HEK293 (cell line): ENCODE results near the gene HOXD11.

Experiments used
- CTCF ChIA-PET: fragments of 350-600 bp; formaldehyde crosslinking; extraction: SDS; loops from one replicate; lab custom pipeline; 2021; ENCODE audit warnings: antibody characterized with exemption; lab: Yijun Ruan, JAX
- POLR2A ChIA-PET: fragments of 300-600 bp; formaldehyde crosslinking; extraction: SDS; loops from one replicate; lab custom pipeline; 2020; ENCODE audit warnings: antibody characterized with exemption, inconsistent platforms; lab: Yijun Ruan, JAX
- H3K27ac ChIP-seq: fragments of 200-500 bp; sonication (Bioruptor generic); 2 replicates; pipeline ENCODE4 v1.5.1; 2014; ENCODE audit warnings: low read depth, low read length, control low read depth, inconsistent platforms; ENCODE audit errors: extremely low read depth
- H3K36me3 ChIP-seq, 2 experiments: fragments of 200-500 bp in 1 of 2; sonication (Bioruptor generic) in 1 of 2; 1 replicate in 1 of 2; 2 replicates in 1 of 2; pipeline ENCODE4 v1.5.1; 2014 to 2017; ENCODE audit warnings: inconsistent platforms in 2 of 2, low read length in 2 of 2; ENCODE audit not compliant: control insufficient read depth in 2 of 2, insufficient read depth in 1 of 2
- H3K4me1 ChIP-seq: fragments of 200-500 bp; sonication (Bioruptor generic); 2 replicates; pipeline ENCODE4 v1.5.1; 2014; ENCODE audit warnings: mild to moderate bottlenecking, low read length, inconsistent platforms; ENCODE audit not compliant: control insufficient read depth, insufficient read depth
- H3K4me3 ChIP-seq: 2 replicates; pipeline ENCODE4 v1.5.1; 2011; ENCODE audit warnings: low read depth, mild to moderate bottlenecking, control low read depth, low read length, moderate library complexity
- H3K9me3 ChIP-seq: fragments of 200-500 bp; sonication (Bioruptor generic); 2 replicates; pipeline ENCODE4 v1.5.1; 2014; ENCODE audit warnings: low read depth, low read length, inconsistent platforms; ENCODE audit not compliant: control insufficient read depth, insufficient read depth
- GLIS1 ChIP-seq: fragments of 450-650 bp; formaldehyde crosslinking; IDR thresholded peaks from 2 replicates; pipeline ENCODE4 v1.5.1; 2016; ENCODE audit warnings: missing biosample characterization, missing genetic modification characterization
- GLIS2 ChIP-seq: fragments of 450-650 bp; formaldehyde crosslinking; IDR thresholded peaks from 2 replicates; pipeline ENCODE4 v1.5.1; 2016; ENCODE audit warnings: missing biosample characterization, missing genetic modification characterization
- IKZF3 ChIP-seq: fragments of 450-650 bp; IDR thresholded peaks from 2 replicates; pipeline ENCODE4 v1.5.0; 2018; ENCODE audit warnings: missing biosample characterization, mild to moderate bottlenecking, missing genetic modification characterization, moderate library complexity
- MEIS1 ChIP-seq: sonication (generic); formaldehyde crosslinking; IDR thresholded peaks from 2 replicates; pipeline ENCODE4 v1.8.1; 2022; ENCODE audit warnings: missing genetic modification reagents, mild to moderate bottlenecking, borderline replicate concordance
- PRDM1 ChIP-seq: fragments of 450-650 bp; formaldehyde crosslinking; IDR thresholded peaks from 2 replicates; pipeline ENCODE4; 2016; ENCODE audit warnings: missing biosample characterization, missing genetic modification characterization
- REPIN1 ChIP-seq: fragments of 450-650 bp; formaldehyde crosslinking; IDR thresholded peaks from 2 replicates; pipeline ENCODE4 v1.5.1; 2017; ENCODE audit warnings: missing biosample characterization, missing genetic modification characterization, low read depth
- ZBTB17 ChIP-seq: fragments of 450-650 bp; formaldehyde crosslinking; IDR thresholded peaks from 2 replicates; pipeline ENCODE4 v1.5.1; 2016; ENCODE audit warnings: missing biosample characterization, missing genetic modification characterization
- ZFP37 ChIP-seq: fragments of 450-650 bp; formaldehyde crosslinking; IDR thresholded peaks from 2 replicates; pipeline ENCODE4 v1.5.1; 2016; ENCODE audit warnings: missing biosample characterization, missing genetic modification characterization
- ZNF114 ChIP-seq: fragments of 450-650 bp; formaldehyde crosslinking; IDR thresholded peaks from 2 replicates; pipeline ENCODE4 v1.5.0; 2017; ENCODE audit warnings: missing biosample characterization, missing genetic modification characterization
- ZNF202 ChIP-seq: fragments of 450-650 bp; formaldehyde crosslinking; IDR thresholded peaks from 2 replicates; pipeline ENCODE4 v1.5.1; 2016; ENCODE audit warnings: missing biosample characterization, missing genetic modification characterization, borderline replicate concordance
- ZNF292 ChIP-seq: fragments of 450-650 bp; formaldehyde crosslinking; IDR thresholded peaks from 2 replicates; pipeline ENCODE4 v1.5.1; 2016; ENCODE audit warnings: low read depth, missing biosample characterization, missing genetic modification characterization, borderline replicate concordance
- ZNF335 ChIP-seq: fragments of 450-650 bp; formaldehyde crosslinking; conservative IDR thresholded peaks from 2 replicates; pipeline ENCODE4 v1.5.1; 2016; ENCODE audit warnings: missing biosample characterization, missing genetic modification characterization
- ZNF350 ChIP-seq: fragments of 450-650 bp; formaldehyde crosslinking; IDR thresholded peaks from 2 replicates; pipeline ENCODE4 v1.5.0; 2017; ENCODE audit warnings: missing biosample characterization, mild to moderate bottlenecking, missing genetic modification characterization
- ZNF37A ChIP-seq: fragments of 450-650 bp; IDR thresholded peaks from 2 replicates; pipeline ENCODE4 v1.5.1; 2018; ENCODE audit warnings: missing biosample characterization, missing genetic modification characterization
- ZNF549 ChIP-seq: fragments of 450-650 bp; IDR thresholded peaks from 2 replicates; pipeline ENCODE4 v1.5.1; 2018; ENCODE audit warnings: missing biosample characterization, missing genetic modification characterization, mild to moderate bottlenecking, inconsistent platforms, moderate library complexity
- ZNF558 ChIP-seq: fragments of 450-650 bp; formaldehyde crosslinking; IDR thresholded peaks from 2 replicates; pipeline ENCODE4 v1.5.1; 2016; ENCODE audit warnings: missing biosample characterization, missing genetic modification characterization
- ZNF600 ChIP-seq: fragments of 450-650 bp; formaldehyde crosslinking; IDR thresholded peaks from 2 replicates; pipeline ENCODE4 v1.5.1; 2016; ENCODE audit warnings: missing biosample characterization, missing genetic modification characterization
- ZNF623 ChIP-seq: fragments of 450-650 bp; formaldehyde crosslinking; IDR thresholded peaks from 2 replicates; pipeline ENCODE4 v1.5.1; 2016; ENCODE audit warnings: missing biosample characterization, missing genetic modification characterization
- ZNF837 ChIP-seq: fragments of 450-650 bp; formaldehyde crosslinking; IDR thresholded peaks from 2 replicates; pipeline ENCODE4 v1.5.1; 2016; ENCODE audit warnings: missing biosample characterization, missing genetic modification characterization
- ZSCAN30 ChIP-seq: fragments of 450-650 bp; IDR thresholded peaks from 2 replicates; pipeline ENCODE4 v1.5.1; 2018; ENCODE audit warnings: missing biosample characterization, mild to moderate bottlenecking, missing genetic modification characterization, moderate library complexity
- TF ChIP-seq, protein P1 (sequence below): fragments of 450-650 bp; formaldehyde crosslinking; IDR thresholded peaks from 2 replicates; pipeline ENCODE4 v1.5.1; 2017; ENCODE audit warnings: missing biosample characterization, missing genetic modification characterization
- TF ChIP-seq, protein P2 (sequence below): fragments of 450-650 bp; formaldehyde crosslinking; IDR thresholded peaks from 2 replicates; pipeline ENCODE4 v1.5.1; 2016; ENCODE audit warnings: missing biosample characterization, missing genetic modification characterization
- TF ChIP-seq, protein P3 (sequence below): fragments of 450-650 bp; formaldehyde crosslinking; IDR thresholded peaks from 2 replicates; pipeline ENCODE4 v1.5.1; 2016; ENCODE audit warnings: missing biosample characterization, missing genetic modification characterization

The HOXD11 gene

DNA sequence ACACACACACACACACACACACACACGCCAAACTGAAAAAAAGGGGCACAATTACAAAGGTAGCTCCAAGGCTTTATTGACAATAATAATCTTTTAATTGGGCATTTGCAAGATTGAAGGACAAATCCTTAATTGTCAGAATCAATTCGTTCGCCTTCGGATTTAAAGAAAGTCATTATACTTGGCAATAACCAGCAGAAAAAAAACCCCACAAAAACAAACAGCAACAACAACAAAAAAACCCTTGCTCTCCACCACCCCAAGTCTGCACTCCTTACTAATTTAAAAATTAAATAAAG lies 20.6 kb downstream of the HOXD11 start:
- no peak overlapping the region for H3K4me3 ChIP-seq
- no peaks in the 10 kb centered on the region for H3K9me3 ChIP-seq
- peaks cover 5% of the 10 kb centered on the region; the same call in 1 of the 2 replicates for H3K4me1 ChIP-seq
- TF ChIP-seq, protein P1, sequence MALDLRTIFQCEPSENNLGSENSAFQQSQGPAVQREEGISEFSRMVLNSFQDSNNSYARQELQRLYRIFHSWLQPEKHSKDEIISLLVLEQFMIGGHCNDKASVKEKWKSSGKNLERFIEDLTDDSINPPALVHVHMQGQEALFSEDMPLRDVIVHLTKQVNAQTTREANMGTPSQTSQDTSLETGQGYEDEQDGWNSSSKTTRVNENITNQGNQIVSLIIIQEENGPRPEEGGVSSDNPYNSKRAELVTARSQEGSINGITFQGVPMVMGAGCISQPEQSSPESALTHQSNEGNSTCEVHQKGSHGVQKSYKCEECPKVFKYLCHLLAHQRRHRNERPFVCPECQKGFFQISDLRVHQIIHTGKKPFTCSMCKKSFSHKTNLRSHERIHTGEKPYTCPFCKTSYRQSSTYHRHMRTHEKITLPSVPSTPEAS (tag by site-specific recombination) = peak; percentile 62; the same call in 1 of the 2 replicates
- TF ChIP-seq ZNF837 (tag by site-specific recombination) = no peak
- TF ChIP-seq, all 188 proteins: peak for 1
- CTCF ChIA-PET = interaction anchor here (0.5 to 3.5 kb wide), 34 partner anchors 9 to 1596 kb away, joined by 3 to 51 read pairs (median 5); partner anchors contain the start of gene HOXD11
- H3K27ac ChIP-seq = no peak overlapping the region
- H3K36me3 ChIP-seq = peaks cover 0 to 24% of the 10 kb centered on the region in 2 experiments; a peak in 1 of 3 replicates
- POLR2A ChIA-PET = no interaction called here

DNA sequence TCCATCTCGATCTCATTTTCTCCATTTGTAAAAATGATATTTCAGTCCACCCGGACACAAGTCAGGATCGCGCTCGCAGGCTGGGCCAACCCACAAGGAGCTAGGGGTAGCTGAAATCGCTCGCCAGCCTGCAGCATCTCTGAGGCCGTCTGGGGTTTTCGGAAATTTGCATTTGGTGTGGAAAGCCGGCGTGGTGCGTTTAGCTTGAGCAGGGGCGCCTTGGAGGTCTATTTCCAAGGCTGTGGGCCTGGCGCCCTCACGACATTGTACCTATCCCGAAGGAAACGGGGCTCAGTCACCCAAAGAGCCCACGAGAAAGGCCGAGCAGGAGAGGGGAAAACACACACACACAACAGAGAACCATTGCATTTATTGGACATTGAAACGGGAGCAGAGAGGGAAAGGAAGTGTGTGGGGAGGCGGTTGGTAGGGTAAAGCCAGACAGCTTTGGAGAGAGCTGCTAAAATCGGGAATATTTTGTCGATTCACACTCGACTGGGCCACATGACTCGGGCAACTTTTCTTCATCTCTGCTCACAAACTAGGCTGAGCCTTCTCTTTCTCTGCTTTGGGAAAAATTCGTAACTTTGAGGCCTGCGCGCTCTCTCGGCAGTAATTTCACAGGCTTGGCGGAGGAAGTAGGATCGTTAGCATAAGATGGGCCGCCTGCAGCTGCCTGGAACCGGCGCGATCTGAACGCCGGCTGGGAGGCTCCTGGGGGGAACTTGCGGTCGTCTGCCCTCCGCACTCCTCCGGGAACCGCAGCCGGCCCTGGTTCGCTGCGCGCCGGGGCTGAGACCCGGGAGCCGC lies 21.3 kb downstream of the HOXD11 start:
- peaks cover 5% of the 10 kb centered on the region; the same call in 1 of the 2 replicates for H3K4me1 ChIP-seq
- CTCF ChIA-PET = interaction anchor here (0.5 to 3.5 kb wide), 17 partner anchors 8 to 686 kb away, joined by 3 to 51 read pairs (median 8); no protein-coding TSS in a partner anchor
- TF ChIP-seq REPIN1 (tag by site-specific recombination) = no peak
- TF ChIP-seq PRDM1 (tag by site-specific recombination) = peak; percentile 50; the same call in 1 of the 2 replicates
- TF ChIP-seq IKZF3 (tag by site-specific recombination) = 0 out of 2 replicates have a peak, but pooled peaks have one; percentile 6
- peak; percentile 21; the same call in 1 of the 2 replicates for TF ChIP-seq GLIS2 (tag by site-specific recombination)
- peak; percentile 38; the same call in 1 of the 2 replicates for TF ChIP-seq ZNF600
- TF ChIP-seq ZNF549 (tag by site-specific recombination) = no peak
- TF ChIP-seq ZSCAN30 = 0 out of 2 replicates have a peak, but pooled peaks have one; percentile 26
- TF ChIP-seq MEIS1 = no peak
- TF ChIP-seq ZNF37A (tag by site-specific recombination) = no peak
- peak; percentile 68; the same call in 1 of the 2 replicates for TF ChIP-seq GLIS1
- TF ChIP-seq ZNF558 (tag by site-specific recombination) = no peak
- no peak for TF ChIP-seq ZNF292 (tag by site-specific recombination)
- no peak for TF ChIP-seq ZNF114 (tag by site-specific recombination)
- TF ChIP-seq ZBTB17 (tag by site-specific recombination) = peak; percentile 31; the same call in 1 of the 2 replicates
- H3K4me3 ChIP-seq = no peak overlapping the region
- H3K27ac ChIP-seq = peak overlapping the region; percentile 98; the same call in 1 of the 2 replicates
- POLR2A ChIA-PET = no interaction called here
- no peaks in the 10 kb centered on the region for H3K9me3 ChIP-seq
- peaks cover 0 to 19% of the 10 kb centered on the region in 2 experiments; a peak in 1 of 3 replicates for H3K36me3 ChIP-seq

DNA sequence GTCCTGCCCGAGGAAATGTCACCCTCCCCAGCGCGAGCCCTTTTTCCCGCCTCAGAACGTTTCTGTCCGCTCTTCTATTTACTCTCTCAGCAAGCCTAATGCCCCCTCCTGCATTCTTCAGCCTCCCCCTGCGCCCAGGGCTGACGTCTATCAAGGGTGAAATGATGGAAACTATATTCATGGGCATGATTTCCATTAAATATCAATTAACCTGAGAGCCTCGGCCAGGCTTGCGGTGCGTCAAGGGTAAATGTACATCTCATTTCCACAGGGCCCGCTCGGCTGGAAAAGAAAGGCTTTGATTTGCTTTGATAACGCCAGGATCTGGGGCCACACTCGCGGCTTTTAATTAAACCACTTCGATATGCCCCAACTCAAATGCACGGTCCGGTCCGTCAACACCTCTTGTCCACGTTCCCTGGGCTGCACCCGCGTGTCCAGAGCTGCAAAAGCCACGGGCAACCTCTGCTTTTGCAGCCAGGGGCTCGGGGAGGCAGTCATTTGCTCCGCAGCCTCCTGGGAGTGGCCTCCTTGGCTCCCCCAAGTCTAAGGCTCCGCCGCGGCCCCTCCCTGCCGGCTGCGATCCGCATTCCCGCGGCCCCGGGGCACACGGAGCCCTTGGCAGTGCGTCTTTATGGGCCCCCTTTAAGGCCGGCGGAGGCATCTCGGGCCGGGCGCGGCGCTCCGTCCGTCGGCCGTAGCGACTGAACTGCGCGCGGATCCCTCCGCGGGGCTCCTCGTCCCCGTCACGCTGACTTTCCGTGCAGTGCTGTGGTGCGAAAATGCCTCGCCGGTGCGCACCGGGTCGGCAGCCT lies 22.1 kb downstream of the HOXD11 start, which contains the start of gene HOXD8:
TSS of gene HOXD8 (plus strand) at position 724 of the 815 bp plus-strand sequence. CDS start 662 bp downstream, outside the sequence.
- ChIA-PET CTCF (interaction anchor here (0.7 to 1.0 kb wide), 3 partner anchors 11 to 621 kb away, joined by 3 to 4 read pairs (median 3); no protein-coding TSS in a partner anchor), POLR2A (interaction anchor here (0.6 to 1.7 kb wide), 2 partner anchors 25 to 247 kb away, joined by 3 to 4 read pairs; no protein-coding TSS in a partner anchor)
- Histone ChIP-seq H3K27ac (peak within 1 kb of the TSS; percentile 98), H3K9me3 (no peaks in the 10 kb centered on the region), H3K4me1 (peaks cover 5% of the 10 kb centered on the region; the same call in 1 of the 2 replicates), H3K36me3 (peaks cover 0 to 10% of the 10 kb centered on the region in 2 experiments; a peak in 1 of 3 replicates), H3K4me3 (peak within 1 kb of the TSS; percentile 56)
- TF ChIP-seq, protein P2, sequence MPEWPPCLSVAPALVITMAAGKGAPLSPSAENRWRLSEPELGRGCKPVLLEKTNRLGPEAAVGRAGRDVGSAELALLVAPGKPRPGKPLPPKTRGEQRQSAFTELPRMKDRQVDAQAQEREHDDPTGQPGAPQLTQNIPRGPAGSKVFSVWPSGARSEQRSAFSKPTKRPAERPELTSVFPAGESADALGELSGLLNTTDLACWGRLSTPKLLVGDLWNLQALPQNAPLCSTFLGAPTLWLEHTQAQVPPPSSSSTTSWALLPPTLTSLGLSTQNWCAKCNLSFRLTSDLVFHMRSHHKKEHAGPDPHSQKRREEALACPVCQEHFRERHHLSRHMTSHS = no peak
- TF ChIP-seq ZNF623 (tag by site-specific recombination) (no peak), ZNF335 (peak; percentile 57), ZNF350 (tag by site-specific recombination) (no peak), IKZF3 (tag by site-specific recombination) (peak; percentile 83), ZNF202 (tag by site-specific recombination) (no peak), ZFP37 (tag by site-specific recombination) (peak; percentile 49; the same call in 1 of the 2 replicates)
- TF ChIP-seq, protein P3, sequence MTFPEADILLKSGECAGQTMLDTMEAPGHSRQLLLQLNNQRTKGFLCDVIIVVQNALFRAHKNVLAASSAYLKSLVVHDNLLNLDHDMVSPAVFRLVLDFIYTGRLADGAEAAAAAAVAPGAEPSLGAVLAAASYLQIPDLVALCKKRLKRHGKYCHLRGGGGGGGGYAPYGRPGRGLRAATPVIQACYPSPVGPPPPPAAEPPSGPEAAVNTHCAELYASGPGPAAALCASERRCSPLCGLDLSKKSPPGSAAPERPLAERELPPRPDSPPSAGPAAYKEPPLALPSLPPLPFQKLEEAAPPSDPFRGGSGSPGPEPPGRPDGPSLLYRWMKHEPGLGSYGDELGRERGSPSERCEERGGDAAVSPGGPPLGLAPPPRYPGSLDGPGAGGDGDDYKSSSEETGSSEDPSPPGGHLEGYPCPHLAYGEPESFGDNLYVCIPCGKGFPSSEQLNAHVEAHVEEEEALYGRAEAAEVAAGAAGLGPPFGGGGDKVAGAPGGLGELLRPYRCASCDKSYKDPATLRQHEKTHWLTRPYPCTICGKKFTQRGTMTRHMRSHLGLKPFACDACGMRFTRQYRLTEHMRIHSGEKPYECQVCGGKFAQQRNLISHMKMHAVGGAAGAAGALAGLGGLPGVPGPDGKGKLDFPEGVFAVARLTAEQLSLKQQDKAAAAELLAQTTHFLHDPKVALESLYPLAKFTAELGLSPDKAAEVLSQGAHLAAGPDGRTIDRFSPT (tag by site-specific recombination) = peak; percentile 77
